Right lobe of liver (tissue), 4 donors: ENCODE results near the gene IQCB1.

Experiments
- CTCF ChIP-seq, 4 donors: fragments of 200-600 bp in 3 of 4; fragments of 450-650 bp in 1 of 4; IDR thresholded peaks; one replicate each; pipeline versions ENCODE4 v1.5.1 to v1.8.0; 2016 to 2022; ENCODE audit warnings: antibody characterized with exemption in 4 of 4, mild to moderate bottlenecking in 2 of 4
- POLR2A ChIP-seq: fragments of 450-650 bp; IDR thresholded peaks from one replicate; pipeline ENCODE4 v1.6.1; 2017; ENCODE audit warnings: antibody characterized with exemption, mild to moderate bottlenecking
- donor health status: DM: no; HTN: no; CAD: no.
- donor health status: DM: no; HTN: no; CAD: no.
- donor health status: DM: no; HTN: yes; CAD: no.

- TF ChIP-seq CTCF (IDR thresholded peaks at IDR 0.05) (no peak), POLR2A (no peak)
These were observed 646 bp downstream of the IQCB1 start for GRCh38 chr3:121834157-121834670.
